Measurements from ENCODE around the gene CCNL2.

- TF ChIP-seq POLR2A (IDR thresholded peaks at IDR 0.05) (no peak), EP300 (IDR thresholded peaks at IDR 0.05) (no peak)
Observed at GRCh38 chr1:1381294-1381693, 17.8 kb downstream of the CCNL2 start.

Data from upper lobe of left lung (tissue), 4 donors.